Ovary (tissue), 9 donors: ENCODE measurements around the gene RAP1GDS1. TPM values are rescaled to one million over a fixed set of nuclear protein-coding genes. Genes with fewer than 3 reads are reported as not detected.

Experiments
- DNase-seq, 5 donors: peaks; one replicate each; pipeline ENCODE4 v3.0.0-alpha.2; 2019 to 2020
- H3K27ac ChIP-seq, 2 donors: fragments of 200-600 bp; one replicate each; pipeline versions ENCODE4 v1.5.1 to v1.8.0; 2019 to 2022
- H3K27me3 ChIP-seq: fragments of 200-600 bp; one replicate; pipeline ENCODE4 v1.8.0; 2022
- H3K36me3 ChIP-seq: fragments of 200-600 bp; sonication (generic); one replicate; pipeline ENCODE4 v1.5.1; 2019
- H3K4me1 ChIP-seq: one replicate; pipeline ENCODE4 v1.8.1; 2013; ENCODE audit warnings: mild to moderate bottlenecking, moderate library complexity; ENCODE audit not compliant: insufficient read depth
- H3K4me3 ChIP-seq: fragments of 200-600 bp; sonication (generic); one replicate; pipeline ENCODE4 v1.5.1; 2017
- H3K9me3 ChIP-seq, 2 donors: fragments of 200-600 bp in 1 of 2; sonication (generic) in 1 of 2; one replicate each; pipeline versions ENCODE4 v1.5.1 to v1.8.1; 2013 to 2019; ENCODE audit warnings: mild to moderate bottlenecking in 1 of 2, moderate library complexity in 1 of 2
- EP300 ChIP-seq: sonication (generic); formaldehyde crosslinking; IDR thresholded peaks from one replicate; pipeline ENCODE4 v1.6.1; 2017; ENCODE audit warnings: antibody characterized with exemption
- POLR2A ChIP-seq: fragments of 450-650 bp; IDR thresholded peaks from one replicate; pipeline ENCODE4 v1.6.1; 2017; ENCODE audit warnings: antibody characterized with exemption, mild to moderate bottlenecking, moderate library complexity
- WGBS, 3 donors: extraction: QIAGEN DNeasy Blood & Tissue Kit in 1 of 3; methylation state at CpG; one replicate each; pipeline versions ENCODE4 v1.1.5 to v1.1.7; 2013 to 2017; 5-methylcytosine and 5-hydroxymethylcytosine counted together
- intact Hi-C, 4 donors: fragments of 100-400 bp; cut with DNase I; formaldehyde crosslinking; loops; one replicate each; pipeline versions ENCODE4 v1.11.0 to v1.15.1; 2022 to 2023
- polyA plus RNA-seq, 2 donors: library from polyadenylated mRNA; stranded (reverse); fragments of 200-250 nt in 1 of 2; fragments of 350-450 nt in 1 of 2; fragmentation: Illumina TruSeq in 1 of 2; extraction: RNeasy Lipid Tissue Mini Kit (QIAGEN cat#74804) in 1 of 2; gene quantifications; one replicate each; pipeline ENCODE4 v1.2.3, GENCODE V29; 2013 to 2014
- total RNA-seq, 7 donors: library from RNA; depleted of rRNA in 2 of 7; stranded (reverse); fragments of >200 nt in 2 of 7; fragmentation: NEBNext Ultra II Directional in 3 of 7; extraction: Animal tissue kit (Norgen Biotek cat#: 25700) in 3 of 7; gene quantifications; one replicate each; pipeline versions ENCODE4 v1.1.0 to v1.2.4, GENCODE V29; 2016 to 2023
- TF ChIP-seq, protein P1 (sequence below), 3 donors: fragments of 450-650 bp in 2 of 3; fragments of 200-600 bp in 1 of 3; IDR thresholded peaks; one replicate each; pipeline versions ENCODE4 v1.5.1 to v1.8.0; 2016 to 2022; ENCODE audit warnings: antibody characterized with exemption in 3 of 3, mild to moderate bottlenecking in 1 of 3
- donor health status: DM: no; HTN: no; CAD: no; lungs with moderate emphysema.
- donor health status: DM: no; HTN: no; CAD: no.
- donor health status: Bipolar disorder and iron deficiency.
- donor health status: DM: yes; HTN: yes; CAD: no.
- donor health status: DM: no; HTN: no; CAD: no.
- donor health status: DM: yes; HTN: yes; CAD: no.

Gene RAP1GDS1
- total and polyA plus RNA-seq, 9 donors = 12.6 to 40.9 (median 24.9) TPM

DNA sequence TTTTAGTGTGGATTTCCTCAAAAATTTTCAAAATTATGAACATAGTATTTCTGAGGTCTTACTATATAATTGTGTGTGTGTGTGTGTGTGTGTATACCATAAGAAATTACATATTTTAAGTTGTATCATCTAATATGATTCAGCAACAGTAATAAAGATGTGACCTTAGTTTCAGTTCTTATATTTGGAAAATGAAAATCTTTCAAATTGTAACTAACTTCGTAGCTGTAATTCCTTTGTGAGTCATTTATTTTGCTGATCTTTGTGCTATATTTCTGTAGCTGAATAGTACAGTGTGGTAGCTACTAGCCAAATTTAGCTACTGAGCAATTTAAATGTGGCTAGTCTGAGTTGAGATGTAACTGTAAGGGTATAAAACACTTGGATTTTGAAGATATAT lies 116.4 kb downstream of the RAP1GDS1 start:
- no peak overlapping the region for H3K27ac ChIP-seq
- H3K36me3 ChIP-seq = no peaks in the 10 kb centered on the region
- no peaks in the 10 kb centered on the region for H3K27me3 ChIP-seq
- H3K9me3 ChIP-seq = no peaks in the 10 kb centered on the region
- no peak for TF ChIP-seq EP300
- TF ChIP-seq POLR2A = no peak
- TF ChIP-seq, protein P1, sequence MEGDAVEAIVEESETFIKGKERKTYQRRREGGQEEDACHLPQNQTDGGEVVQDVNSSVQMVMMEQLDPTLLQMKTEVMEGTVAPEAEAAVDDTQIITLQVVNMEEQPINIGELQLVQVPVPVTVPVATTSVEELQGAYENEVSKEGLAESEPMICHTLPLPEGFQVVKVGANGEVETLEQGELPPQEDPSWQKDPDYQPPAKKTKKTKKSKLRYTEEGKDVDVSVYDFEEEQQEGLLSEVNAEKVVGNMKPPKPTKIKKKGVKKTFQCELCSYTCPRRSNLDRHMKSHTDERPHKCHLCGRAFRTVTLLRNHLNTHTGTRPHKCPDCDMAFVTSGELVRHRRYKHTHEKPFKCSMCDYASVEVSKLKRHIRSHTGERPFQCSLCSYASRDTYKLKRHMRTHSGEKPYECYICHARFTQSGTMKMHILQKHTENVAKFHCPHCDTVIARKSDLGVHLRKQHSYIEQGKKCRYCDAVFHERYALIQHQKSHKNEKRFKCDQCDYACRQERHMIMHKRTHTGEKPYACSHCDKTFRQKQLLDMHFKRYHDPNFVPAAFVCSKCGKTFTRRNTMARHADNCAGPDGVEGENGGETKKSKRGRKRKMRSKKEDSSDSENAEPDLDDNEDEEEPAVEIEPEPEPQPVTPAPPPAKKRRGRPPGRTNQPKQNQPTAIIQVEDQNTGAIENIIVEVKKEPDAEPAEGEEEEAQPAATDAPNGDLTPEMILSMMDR (IDR thresholded peaks at IDR 0.05) = no peak
- DNase-seq = no peak
- intact Hi-C loops = no loop called here
- H3K4me1 ChIP-seq = no peaks in the 10 kb centered on the region
- 2 to 12% (median 6%) methylated on average over 1 of the region's 1 CpG for WGBS, 3 donors
- H3K4me3 ChIP-seq = no peak overlapping the region

DNA sequence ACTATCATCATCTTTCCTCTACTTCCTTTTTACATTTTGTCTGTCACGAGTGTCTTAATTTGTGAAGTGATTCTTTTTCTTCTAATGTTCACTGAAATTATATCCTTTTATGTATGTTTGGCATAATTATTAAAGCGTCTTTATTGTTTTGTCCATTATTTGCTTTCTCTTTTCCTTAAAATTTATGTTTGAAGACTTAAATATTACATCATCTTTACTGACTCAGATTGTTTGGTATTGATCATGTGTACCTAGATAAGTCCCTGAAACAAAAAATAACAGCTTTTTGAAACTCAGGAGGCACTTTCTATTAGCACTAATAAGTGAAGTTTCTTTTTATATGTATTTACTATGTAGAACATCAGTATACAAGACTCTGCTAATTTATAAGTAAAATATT lies 120.1 kb downstream of the RAP1GDS1 start:
- intact Hi-C loops = no loop called here
- DNase-seq = no peak
- Histone ChIP-seq H3K4me3 (no peak overlapping the region), H3K27ac (no peak overlapping the region), H3K9me3 (no peaks in the 10 kb centered on the region), H3K36me3 (no peaks in the 10 kb centered on the region), H3K4me1 (no peaks in the 10 kb centered on the region), H3K27me3 (no peaks in the 10 kb centered on the region)
- WGBS, 3 donors = 95 to 97% (median 96%) methylated on average over 2 of the region's 2 CpGs
- TF ChIP-seq EP300 (no peak), POLR2A (no peak)
- TF ChIP-seq, protein P1 (IDR thresholded peaks at IDR 0.05) = no peak

DNA sequence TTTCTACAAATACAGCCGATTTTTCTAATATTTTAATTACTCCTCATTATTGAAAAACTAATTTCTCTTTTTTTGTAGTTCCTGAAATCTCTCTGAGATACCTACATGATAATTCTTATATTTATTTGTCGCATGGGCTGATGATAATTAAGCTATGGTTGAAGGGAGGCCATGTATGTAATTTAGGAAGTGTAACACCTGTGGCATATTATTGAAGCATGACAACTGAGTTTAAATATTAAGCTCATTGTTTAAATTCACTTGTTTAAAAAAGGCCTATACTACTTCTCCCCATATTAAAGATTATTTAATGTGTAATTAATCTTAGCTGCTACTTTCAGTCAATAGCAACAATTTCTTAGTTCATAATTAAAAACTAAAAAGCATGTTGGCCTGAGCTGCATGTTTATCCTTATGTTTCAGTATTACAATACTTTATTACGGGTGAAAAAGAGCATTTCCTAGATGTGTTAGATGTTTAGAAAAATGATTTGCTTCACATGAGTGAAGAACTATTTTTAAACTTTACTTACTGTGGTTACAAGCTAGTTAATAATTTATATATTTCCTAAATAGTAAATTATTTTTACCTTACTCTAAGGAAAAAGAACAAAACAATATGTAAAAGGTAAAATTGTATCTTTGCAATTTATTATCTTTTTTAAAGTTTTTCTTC lies 122.4 kb downstream of the RAP1GDS1 start:
- Histone ChIP-seq H3K4me1 (no peaks in the 10 kb centered on the region), H3K27ac (no peak overlapping the region), H3K27me3 (no peaks in the 10 kb centered on the region), H3K9me3 (no peaks in the 10 kb centered on the region), H3K4me3 (no peak overlapping the region), H3K36me3 (no peaks in the 10 kb centered on the region)
- WGBS, 3 donors = 94 to 95% (median 94%) methylated on average over 3 of the region's 3 CpGs
- intact Hi-C loops = no loop called here
- no peak for TF ChIP-seq EP300
- no peak for TF ChIP-seq POLR2A
- TF ChIP-seq, protein P1 (IDR thresholded peaks at IDR 0.05) = no peak
- no peak for DNase-seq

DNA sequence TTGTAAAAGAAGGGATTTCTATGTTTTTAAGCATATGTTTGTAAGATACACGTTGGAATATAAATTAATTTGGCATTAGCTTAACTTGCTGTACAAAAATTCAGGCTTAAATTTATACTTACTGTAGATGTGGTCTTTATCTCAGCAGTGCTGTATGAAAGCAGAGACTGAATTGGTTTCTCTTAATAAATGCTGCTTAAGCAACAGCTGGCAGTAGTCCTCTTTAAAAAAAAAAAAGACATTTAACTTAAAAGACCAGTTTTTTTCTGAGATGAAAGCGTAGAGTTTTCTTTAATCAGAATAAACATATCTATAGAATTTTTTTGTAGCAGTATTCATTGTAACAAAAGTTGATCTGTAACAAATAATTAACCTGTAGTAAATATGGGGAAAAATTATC lies 124.6 kb downstream of the RAP1GDS1 start:
- intact Hi-C loops = no loop called here
- no peaks in the 10 kb centered on the region for H3K27me3 ChIP-seq
- no peak for DNase-seq
- no peak overlapping the region for H3K4me3 ChIP-seq
- no peak overlapping the region for H3K27ac ChIP-seq
- TF ChIP-seq POLR2A (no peak), EP300 (no peak)
- TF ChIP-seq, protein P1 (IDR thresholded peaks at IDR 0.05) = no peak
- 53 to 61% (median 55%) methylated on average over 2 of the region's 2 CpGs for WGBS, 3 donors
- H3K36me3 ChIP-seq = no peaks in the 10 kb centered on the region
- no peaks in the 10 kb centered on the region for H3K9me3 ChIP-seq
- no peaks in the 10 kb centered on the region for H3K4me1 ChIP-seq
